HG02759 (cell line): ENCODE results near the gene GIGYF2.

Source experiments
- ATAC-seq: cut with Tn5 transposase; IDR thresholded peaks from one replicate; pipeline ENCODE4 v1.9.1; 2021; ENCODE audit warnings: mild to moderate bottlenecking, moderate library complexity; ENCODE audit not compliant: unreplicated experiment

Gene GIGYF2

GRCh38 chr2:232876161-232876977 is 179.2 kb downstream of the GIGYF2 start:
- ATAC-seq, result peak; percentile 50

DNA sequence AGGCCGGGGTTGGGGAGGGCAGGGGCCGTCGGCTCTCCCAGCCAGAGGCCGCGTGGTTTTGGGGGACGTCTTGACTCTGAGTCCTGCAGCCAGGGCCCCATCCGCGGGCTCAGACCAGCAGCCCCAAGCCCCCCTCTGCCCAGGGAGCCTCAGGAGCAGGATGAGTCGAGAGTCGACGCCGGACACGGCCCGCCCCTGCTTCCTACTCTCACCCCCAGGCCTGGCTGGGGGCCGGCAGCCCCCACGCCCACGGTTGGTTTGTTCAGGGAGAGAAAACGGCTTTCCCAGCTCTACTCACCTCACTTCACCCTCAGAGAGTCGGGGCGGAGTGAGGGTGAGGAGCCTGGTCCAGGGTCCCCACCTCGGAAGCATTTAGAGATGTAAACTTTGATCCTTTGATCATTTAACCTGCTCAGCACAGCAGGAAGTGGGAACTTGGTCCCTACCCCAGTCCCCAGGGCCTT is 179.9 kb downstream of the GIGYF2 start:
- no peak for ATAC-seq

GRCh38 chr2:232877940-232878511 is 180.9 kb downstream of the GIGYF2 start:
- ATAC-seq, result no peak

GRCh38 chr2:232878855-232879617 is 181.9 kb downstream of the GIGYF2 start:
- ATAC-seq, result no peak

GRCh38 chr2:232879618-232880494 is 182.7 kb downstream of the GIGYF2 start:
- ATAC-seq, result no peak

GRCh38 chr2:232880764-232881351 is 183.7 kb downstream of the GIGYF2 start:
- ATAC-seq, result no peak

GRCh38 chr2:232882085-232882484 is 185.0 kb downstream of the GIGYF2 start:
- no peak for ATAC-seq

- no peak for ATAC-seq
Measured at GRCh38 chr2:232882505-232883115, 185.5 kb downstream of the GIGYF2 start.

DNA sequence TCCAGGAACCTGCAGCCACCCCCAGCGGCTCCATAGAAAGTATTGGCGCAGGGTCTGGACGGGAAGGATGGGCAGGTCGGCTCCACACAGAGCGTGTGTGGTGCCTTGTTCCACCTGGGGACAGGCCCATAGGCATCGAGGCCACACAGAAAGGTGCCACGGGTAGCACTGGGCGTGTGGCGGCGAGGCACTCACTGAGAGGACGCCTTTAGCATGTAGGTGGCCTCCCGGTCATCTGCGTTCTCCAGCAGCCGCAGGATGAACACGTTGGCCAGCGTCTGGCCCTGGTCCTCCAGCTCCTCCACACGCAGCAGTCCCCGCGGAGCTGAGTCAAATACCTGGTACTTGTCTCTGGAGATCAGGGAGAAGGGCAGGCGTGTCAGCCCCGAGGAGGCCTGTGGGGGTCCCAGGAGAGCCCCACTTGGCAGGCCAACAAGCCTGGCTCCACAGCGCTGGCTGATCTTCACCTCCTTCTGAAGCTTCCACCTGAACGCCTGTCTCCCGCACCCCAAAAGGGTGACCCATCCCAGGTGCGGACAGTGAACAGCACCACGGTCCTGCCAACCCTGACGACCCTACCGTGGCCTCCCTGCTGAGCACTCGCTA is 186.1 kb downstream of the GIGYF2 start:
- no peak for ATAC-seq

GRCh38 chr2:232884001-232884421 is 186.9 kb downstream of the GIGYF2 start:
- ATAC-seq, result no peak

- ATAC-seq, result no peak
Measured at GRCh38 chr2:232884549-232885263, 187.6 kb downstream of the GIGYF2 start.

GRCh38 chr2:232885264-232885961 is 188.3 kb downstream of the GIGYF2 start:
- no peak for ATAC-seq

GRCh38 chr2:232886176-232886575 is 189.0 kb downstream of the GIGYF2 start:
- ATAC-seq, result no peak

- ATAC-seq, result no peak
Measured at GRCh38 chr2:232886632-232887031, 189.5 kb downstream of the GIGYF2 start.

GRCh38 chr2:232887171-232887850 is 190.2 kb downstream of the GIGYF2 start:
- no peak for ATAC-seq

DNA sequence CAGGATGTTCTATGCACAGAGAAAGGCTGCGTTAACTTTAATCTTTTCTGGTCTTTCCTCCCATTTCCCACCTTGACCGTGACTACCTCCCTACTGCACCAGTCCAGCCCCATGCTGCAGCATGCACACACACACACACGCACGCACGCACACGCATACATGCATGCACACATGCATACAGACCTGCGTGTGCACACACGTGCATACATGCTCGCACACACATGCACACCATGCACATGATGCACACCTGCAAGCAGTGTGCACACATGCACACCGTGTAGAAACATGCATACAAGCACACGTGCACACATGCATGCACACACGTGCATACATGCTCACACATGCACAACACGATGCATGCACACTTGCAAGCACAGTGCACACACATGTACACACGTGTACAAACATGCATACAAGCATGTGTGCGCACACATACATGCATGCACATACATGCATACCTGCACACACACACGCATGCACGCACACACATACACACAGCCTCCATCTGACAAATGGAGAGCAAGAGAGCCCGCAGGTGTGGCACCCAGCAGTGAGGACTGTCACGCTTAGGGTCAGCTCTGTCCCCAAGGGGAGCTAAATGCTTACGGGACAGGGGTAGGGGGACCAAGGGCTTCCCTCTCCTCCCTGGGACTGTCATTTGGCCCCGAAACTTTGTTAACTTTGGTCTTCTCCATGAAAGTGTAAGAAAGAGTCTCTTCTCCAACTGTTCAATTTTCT is 191.1 kb downstream of the GIGYF2 start:
- no peak for ATAC-seq
